GM12801 (cell line): ENCODE results near the gene SOX14.

Source experiments
- CTCF ChIP-seq: IDR thresholded peaks from one replicate; pipeline ENCODE4 v1.5.1; 2011; ENCODE audit warnings: control low read depth; ENCODE audit not compliant: insufficient read length; ENCODE audit errors: extremely low read depth

Gene SOX14

GRCh38 chr3:137760341-137761098 lies 3.6 kb upstream of the SOX14 start:
- no peak for TF ChIP-seq CTCF

DNA sequence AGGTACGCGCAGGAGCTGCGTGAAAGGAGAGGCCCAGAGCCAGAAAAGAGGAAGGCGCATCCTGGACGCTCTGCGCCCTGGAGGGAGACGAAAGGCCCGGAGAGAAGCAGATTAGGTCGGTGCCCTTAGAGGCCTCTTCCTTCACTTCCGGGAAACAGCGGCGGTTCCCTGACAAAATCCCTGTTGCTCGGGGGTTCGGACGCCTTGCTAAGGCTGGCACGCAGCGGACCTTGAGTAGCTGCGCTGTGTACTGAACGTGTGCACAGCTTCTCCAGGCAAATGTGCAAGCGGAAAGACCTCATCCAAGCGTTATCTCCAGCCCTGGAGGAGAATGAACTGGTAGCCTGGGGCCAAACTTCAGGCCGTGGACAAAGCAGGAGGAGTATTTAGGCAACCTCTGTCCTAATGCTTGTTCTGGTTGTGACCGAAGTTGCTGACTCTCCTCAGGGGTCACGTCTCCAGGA lies 3.0 kb upstream of the SOX14 start:
- TF ChIP-seq CTCF = no peak

DNA sequence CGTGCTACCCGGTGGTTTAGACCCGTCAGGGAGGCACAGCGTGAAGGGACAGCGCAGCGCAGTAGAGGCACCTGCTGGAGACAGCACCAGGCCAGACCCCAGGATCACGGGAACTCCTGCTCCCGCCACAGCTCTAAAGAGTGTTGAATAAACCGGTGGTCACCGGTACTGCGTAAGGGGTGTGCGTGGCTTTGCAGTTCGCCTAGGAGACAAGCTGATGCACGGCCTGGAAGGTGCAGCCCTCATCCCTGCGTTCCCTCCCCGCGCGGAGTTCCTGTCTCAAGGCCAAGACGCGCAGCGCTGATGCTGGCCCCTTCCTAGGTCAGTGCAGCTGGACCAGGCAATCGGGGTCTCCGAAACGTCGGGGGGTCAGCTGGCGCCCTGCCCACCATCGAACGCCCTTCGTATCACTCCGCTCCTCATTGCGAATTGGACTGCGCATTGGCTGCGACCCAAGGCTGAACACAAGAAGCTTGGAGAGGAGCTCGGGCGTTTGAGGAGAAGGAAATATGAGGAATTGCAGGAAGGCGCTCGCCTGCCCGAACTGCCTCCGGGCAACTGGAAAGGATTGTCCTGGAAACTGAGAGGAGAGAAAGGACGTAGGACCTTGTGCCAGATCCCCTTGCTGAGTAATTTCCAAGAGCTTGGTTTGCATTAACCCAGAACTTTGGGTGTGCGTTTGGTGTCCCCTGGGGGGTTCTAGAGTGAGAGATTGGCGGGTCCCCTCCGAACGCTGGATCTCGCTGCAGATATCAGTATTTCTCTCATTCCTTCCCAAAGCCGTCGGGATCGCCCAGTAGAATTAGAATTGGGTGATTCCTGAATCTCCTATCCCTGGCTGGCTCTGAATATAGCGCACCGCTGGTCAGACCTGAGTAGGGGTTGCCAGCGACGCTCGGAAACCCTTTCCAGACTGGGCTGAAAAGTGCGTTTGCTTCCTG lies 2.3 kb upstream of the SOX14 start:
- TF ChIP-seq CTCF = no peak

DNA sequence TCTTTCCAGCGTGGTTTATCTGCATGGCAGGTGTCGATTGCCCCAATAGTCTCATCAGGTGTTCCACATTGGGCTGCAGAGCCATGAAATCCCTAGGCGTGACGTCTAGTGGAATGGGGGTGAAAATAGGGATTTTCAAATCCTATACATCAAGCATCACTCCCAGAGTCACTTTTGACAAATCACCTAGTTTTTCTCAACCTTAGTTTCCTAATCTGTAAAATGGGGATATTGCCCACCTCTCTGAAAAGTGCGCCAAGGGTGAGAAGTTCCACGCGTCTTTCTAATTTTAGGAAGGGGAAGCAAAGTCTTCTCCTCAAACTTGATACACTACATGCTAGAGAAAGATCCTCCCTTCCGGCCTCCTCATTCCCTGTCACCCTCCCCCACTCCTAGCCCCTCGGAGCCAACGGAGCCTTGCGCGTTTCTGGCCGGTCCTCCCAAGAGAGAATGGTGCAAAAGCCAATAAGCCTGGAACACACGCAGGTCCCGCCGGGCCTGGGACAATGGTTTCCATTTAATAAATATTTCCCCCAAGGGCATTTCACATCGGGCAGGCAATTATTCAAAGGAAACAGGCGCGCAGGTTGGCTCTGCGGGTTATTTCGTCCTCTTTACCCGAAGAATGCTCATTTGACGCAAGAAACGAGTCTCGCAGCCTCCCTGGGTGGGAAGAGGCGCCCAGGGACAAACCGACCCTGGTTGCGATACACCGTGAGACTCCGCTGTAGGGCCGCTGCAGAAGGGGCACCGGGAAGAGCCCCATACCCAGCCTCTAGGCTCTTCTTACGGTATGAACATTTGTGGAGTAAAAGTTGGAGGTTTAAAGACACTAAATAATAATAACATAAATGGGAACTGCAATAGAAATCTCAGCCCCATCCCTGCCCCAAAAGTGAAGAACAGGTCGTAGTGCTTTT lies 1.2 kb upstream of the SOX14 start:
- TF ChIP-seq CTCF = no peak

DNA sequence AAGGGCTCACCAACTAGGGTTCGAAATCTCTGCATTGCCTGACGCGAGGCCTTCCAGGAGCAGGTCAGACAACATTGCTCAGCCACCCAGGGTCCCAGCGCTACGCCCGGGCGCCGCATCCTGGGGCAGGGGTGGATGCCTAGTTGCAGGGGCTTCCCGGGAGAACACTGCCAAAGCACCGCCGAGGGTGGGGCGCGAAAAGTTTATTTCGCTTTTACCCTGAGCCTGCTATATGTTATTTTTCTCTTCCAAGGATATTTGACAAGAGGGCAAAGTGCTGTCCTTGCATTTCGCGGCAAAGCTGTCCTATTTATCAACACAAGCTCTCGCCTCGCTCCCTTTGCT lies 549 bp upstream of the SOX14 start:
- TF ChIP-seq CTCF = no peak

DNA sequence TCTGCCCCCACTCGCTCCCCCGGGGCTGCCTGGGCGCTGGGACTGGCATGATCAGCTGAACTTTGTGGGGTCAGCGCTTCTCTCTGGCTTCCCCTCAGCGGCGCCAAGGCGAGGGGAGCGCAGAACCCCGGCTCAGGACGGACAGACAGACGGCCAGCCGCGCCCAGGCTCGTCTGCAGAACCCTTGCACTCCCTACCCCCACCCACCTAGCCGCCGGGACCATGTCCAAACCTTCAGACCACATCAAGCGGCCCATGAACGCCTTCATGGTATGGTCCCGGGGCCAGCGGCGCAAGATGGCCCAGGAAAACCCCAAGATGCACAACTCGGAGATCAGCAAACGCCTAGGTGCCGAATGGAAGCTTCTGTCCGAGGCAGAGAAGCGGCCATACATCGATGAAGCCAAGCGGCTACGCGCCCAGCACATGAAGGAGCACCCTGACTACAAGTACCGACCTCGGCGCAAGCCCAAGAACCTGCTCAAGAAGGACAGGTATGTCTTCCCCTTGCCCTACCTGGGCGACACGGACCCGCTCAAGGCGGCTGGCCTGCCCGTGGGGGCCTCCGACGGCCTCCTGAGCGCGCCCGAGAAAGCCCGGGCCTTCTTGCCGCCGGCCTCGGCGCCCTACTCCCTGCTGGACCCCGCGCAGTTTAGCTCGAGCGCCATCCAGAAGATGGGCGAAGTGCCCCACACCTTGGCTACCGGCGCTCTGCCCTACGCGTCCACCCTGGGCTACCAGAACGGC lies 621 bp downstream of the SOX14 start:
- no peak for TF ChIP-seq CTCF
